Astrocyte (in vitro differentiated cells and primary cell): ENCODE data around the gene TBATA. TPM values are rescaled to one million over a fixed set of nuclear protein-coding genes. Genes with fewer than 3 reads are reported as not detected.

Source experiments
- DNase-seq: peaks from one replicate; pipeline ENCODE4 v3.0.0-alpha.2; 2010; ENCODE audit warnings: low read depth
- FAIRE-seq: peaks from 2 replicates; lab custom pipeline; 2011; peaks lifted over from hg19 to GRCh38; lab: Jason Lieb, UNC
- H2AFZ ChIP-seq: 2 replicates; pipeline ENCODE4 v1.6.0; 2012; ENCODE audit warnings: low read depth, low read length, inconsistent platforms
- H3K27ac ChIP-seq: 2 replicates; pipeline ENCODE4 v1.5.1; 2011; ENCODE audit warnings: low read depth, low read length, inconsistent platforms
- H3K27me3 ChIP-seq: 2 replicates; pipeline ENCODE4 v1.6.0; 2011; ENCODE audit warnings: low read length, inconsistent platforms; ENCODE audit not compliant: insufficient read depth
- H3K36me3 ChIP-seq: 2 replicates; pipeline ENCODE4 v1.5.1; 2011; ENCODE audit warnings: low read length, inconsistent platforms; ENCODE audit not compliant: insufficient read depth
- H3K4me1 ChIP-seq: 2 replicates; pipeline ENCODE4 v1.5.1; 2011; ENCODE audit warnings: low read length, inconsistent platforms; ENCODE audit not compliant: insufficient read depth
- H3K4me2 ChIP-seq: 2 replicates; pipeline ENCODE4 v1.6.0; 2012; ENCODE audit warnings: low read length, inconsistent platforms
- H3K4me3 ChIP-seq: 2 replicates; pipeline ENCODE4 v1.5.1; 2011; ENCODE audit warnings: low read depth, mild to moderate bottlenecking, low read length, inconsistent platforms; ENCODE audit not compliant: insufficient read depth
- H3K79me2 ChIP-seq: 2 replicates; pipeline ENCODE4 v1.6.0; 2012; ENCODE audit warnings: mild to moderate bottlenecking, low read length, inconsistent platforms; ENCODE audit not compliant: insufficient read depth
- H3K9ac ChIP-seq: 2 replicates; pipeline ENCODE4 v1.6.0; 2012; ENCODE audit warnings: mild to moderate bottlenecking, low read length, inconsistent platforms
- H3K9me3 ChIP-seq: 2 replicates; pipeline ENCODE4 v1.5.1; 2012; ENCODE audit warnings: low read depth, mild to moderate bottlenecking, low read length, inconsistent platforms; ENCODE audit not compliant: insufficient read depth
- H4K20me1 ChIP-seq: 2 replicates; pipeline ENCODE4 v1.6.0; 2012; ENCODE audit warnings: low read length, inconsistent platforms; ENCODE audit not compliant: insufficient read depth
- H3K27ac Mint-ChIP-seq: one replicate; pipeline ENCODE4 v1.8.0; 2021; ENCODE audit warnings: mild to moderate bottlenecking, mixed read lengths; ENCODE audit not compliant: unreplicated experiment
- H3K27me3 Mint-ChIP-seq: one replicate; pipeline ENCODE4 v1.8.0; 2021; ENCODE audit warnings: low read depth, mixed read lengths; ENCODE audit not compliant: unreplicated experiment
- H3K36me3 Mint-ChIP-seq: one replicate; pipeline ENCODE4 v1.8.0; 2021; ENCODE audit warnings: low read depth, mixed read lengths; ENCODE audit not compliant: unreplicated experiment
- H3K4me1 Mint-ChIP-seq: one replicate; pipeline ENCODE4 v1.8.0; 2021; ENCODE audit warnings: low read depth, mixed read lengths; ENCODE audit not compliant: unreplicated experiment
- H3K4me3 Mint-ChIP-seq: one replicate; pipeline ENCODE4 v1.8.0; 2021; ENCODE audit warnings: mild to moderate bottlenecking, moderate library complexity, mixed read lengths; ENCODE audit not compliant: unreplicated experiment
- H3K9me3 Mint-ChIP-seq: one replicate; pipeline ENCODE4 v1.8.0; 2021; ENCODE audit warnings: mild to moderate bottlenecking, mixed read lengths; ENCODE audit not compliant: unreplicated experiment
- CTCF ChIP-seq: IDR thresholded peaks from 2 replicates; pipeline ENCODE4 v1.5.1; 2011; ENCODE audit warnings: low read depth, mild to moderate bottlenecking, inconsistent platforms, low read length, moderate library complexity; ENCODE audit not compliant: insufficient read depth
- EZH2 ChIP-seq: IDR thresholded peaks from 2 replicates; pipeline ENCODE4 v1.6.1; 2012; ENCODE audit warnings: mild to moderate bottlenecking, low read length, inconsistent platforms; ENCODE audit not compliant: insufficient read depth
- total RNA-seq: library from RNA; stranded (reverse); gene quantifications from 2 replicates; pipeline ENCODE4 v1.2.1, GENCODE V29; 2021

TBATA gene
- total RNA-seq, 1 donor from 2014 or later, result not detected

GRCh38 chr10:70722820-70723424 lies 62.3 kb downstream of the TBATA start:
- TF ChIP-seq EZH2 (no peak), CTCF (no peak)
- peaks cover 13% of the 10 kb centered on the region for H3K4me1 Mint-ChIP-seq
- no peaks in the 10 kb centered on the region for H3K79me2 ChIP-seq
- no peak overlapping the region for H3K9ac ChIP-seq
- H3K4me3 ChIP-seq, result no peak overlapping the region
- H3K4me2 ChIP-seq, result peak overlapping the region; percentile 35
- peaks cover 2% of the 10 kb centered on the region for H3K27me3 Mint-ChIP-seq
- H3K27me3 ChIP-seq, result no peaks in the 10 kb centered on the region
- H3K9me3 Mint-ChIP-seq, result peaks cover 4% of the 10 kb centered on the region
- peaks cover 20% of the 10 kb centered on the region for H3K36me3 Mint-ChIP-seq
- peak overlapping the region; percentile 3 for H3K27ac Mint-ChIP-seq
- H3K27ac ChIP-seq, result no peak overlapping the region
- peaks cover 5% of the 10 kb centered on the region for H3K36me3 ChIP-seq
- no peak overlapping the region for H3K4me3 Mint-ChIP-seq
- H3K9me3 ChIP-seq, result no peaks in the 10 kb centered on the region
- H2AFZ ChIP-seq, result no peak overlapping the region
- FAIRE-seq (peak; percentile 56), DNase-seq (peak; percentile 76)
- peaks cover 7% of the 10 kb centered on the region for H4K20me1 ChIP-seq
- peaks cover 13% of the 10 kb centered on the region for H3K4me1 ChIP-seq

Other genes with a start within 250 kb of the TBATA start
- 0.14 and 0.16 TPM in 2 replicates for gene PRF1, start 182.6 kb downstream of the TBATA start, total RNA-seq
- 19.4 and 30.2 TPM in 2 replicates for gene ADAMTS14, start 112.9 kb downstream of the TBATA start, total RNA-seq
- 101 and 108 TPM in 2 replicates for gene SGPL1, start 30.6 kb upstream of the TBATA start, total RNA-seq
- 48.5 and 54.6 TPM in 2 replicates for gene PCBD1, start 103.2 kb upstream of the TBATA start, total RNA-seq